ENCODE results near the gene SLC7A9.

Gene SLC7A9

GRCh38 chr19:32809754-32810153 is 59.8 kb downstream of the SLC7A9 start:
- peak overlapping the region; percentile 15; the same call in 1 of the 2 replicates for H3K4me2 ChIP-seq (ENCODE audit: low read length)

GRCh38 chr19:32809254-32809653 is 60.3 kb downstream of the SLC7A9 start:
- Histone ChIP-seq H3K36me3 (replicated peaks; ENCODE audit: low read depth, low read length) (no peaks in the 10 kb centered on the region), H3K27me3 (ENCODE audit: low read depth, low read length) (peaks cover 2% of the 10 kb centered on the region; the same call in 1 of the 2 replicates), H3K27ac (ENCODE audit: low read length) (no peak overlapping the region), H4K20me1 (ENCODE audit: insufficient read depth, low read length) (no peaks in the 10 kb centered on the region), H3K4me1 (ENCODE audit: low read length) (peaks cover 7% of the 10 kb centered on the region; the same call in 1 of the 2 replicates), H3K79me2 (ENCODE audit: low read length) (no peaks in the 10 kb centered on the region), H3K4me2 (ENCODE audit: low read length) (peak overlapping the region; percentile 15; the same call in 1 of the 2 replicates), H3K9ac (ENCODE audit: low read length) (no peak overlapping the region), H2AFZ (ENCODE audit: low read depth, low read length) (peak overlapping the region; percentile 57; the same call in 1 of the 2 replicates), H3K9me3 (ENCODE audit: insufficient read depth, low read length) (no peaks in the 10 kb centered on the region), H3K4me3 (ENCODE audit: low read length) (no peak overlapping the region)
- TF ChIP-seq EZH2phosphoT487 (IDR thresholded peaks at IDR 0.05; ENCODE audit: low read depth), result no peak
- TF ChIP-seq, protein P1, sequence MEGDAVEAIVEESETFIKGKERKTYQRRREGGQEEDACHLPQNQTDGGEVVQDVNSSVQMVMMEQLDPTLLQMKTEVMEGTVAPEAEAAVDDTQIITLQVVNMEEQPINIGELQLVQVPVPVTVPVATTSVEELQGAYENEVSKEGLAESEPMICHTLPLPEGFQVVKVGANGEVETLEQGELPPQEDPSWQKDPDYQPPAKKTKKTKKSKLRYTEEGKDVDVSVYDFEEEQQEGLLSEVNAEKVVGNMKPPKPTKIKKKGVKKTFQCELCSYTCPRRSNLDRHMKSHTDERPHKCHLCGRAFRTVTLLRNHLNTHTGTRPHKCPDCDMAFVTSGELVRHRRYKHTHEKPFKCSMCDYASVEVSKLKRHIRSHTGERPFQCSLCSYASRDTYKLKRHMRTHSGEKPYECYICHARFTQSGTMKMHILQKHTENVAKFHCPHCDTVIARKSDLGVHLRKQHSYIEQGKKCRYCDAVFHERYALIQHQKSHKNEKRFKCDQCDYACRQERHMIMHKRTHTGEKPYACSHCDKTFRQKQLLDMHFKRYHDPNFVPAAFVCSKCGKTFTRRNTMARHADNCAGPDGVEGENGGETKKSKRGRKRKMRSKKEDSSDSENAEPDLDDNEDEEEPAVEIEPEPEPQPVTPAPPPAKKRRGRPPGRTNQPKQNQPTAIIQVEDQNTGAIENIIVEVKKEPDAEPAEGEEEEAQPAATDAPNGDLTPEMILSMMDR (IDR thresholded peaks at IDR 0.05; ENCODE audit: low read depth, low read length), result no peak

More at GRCh38 chr19:32809754-32810153, 59.8 kb downstream of the SLC7A9 start:
- peaks cover 7% of the 10 kb centered on the region; the same call in 1 of the 2 replicates for H3K4me1 ChIP-seq (ENCODE audit: low read length)
- H3K4me3 ChIP-seq (ENCODE audit: low read length), result no peak overlapping the region
- H3K9ac ChIP-seq (ENCODE audit: low read length), result no peak overlapping the region
- H3K36me3 ChIP-seq (replicated peaks; ENCODE audit: low read depth, low read length), result no peaks in the 10 kb centered on the region
- H3K9me3 ChIP-seq (ENCODE audit: insufficient read depth, low read length), result no peaks in the 10 kb centered on the region
- no peak overlapping the region for H3K27ac ChIP-seq (ENCODE audit: low read length)
- H2AFZ ChIP-seq (ENCODE audit: low read depth, low read length), result peak overlapping the region; percentile 57; the same call in 1 of the 2 replicates
- H3K79me2 ChIP-seq (ENCODE audit: low read length), result no peaks in the 10 kb centered on the region
- no peaks in the 10 kb centered on the region for H4K20me1 ChIP-seq (ENCODE audit: insufficient read depth, low read length)
- TF ChIP-seq EZH2phosphoT487 (IDR thresholded peaks at IDR 0.05; ENCODE audit: low read depth), result no peak
- TF ChIP-seq, protein P1 (IDR thresholded peaks at IDR 0.05; ENCODE audit: low read depth, low read length), result no peak
- H3K27me3 ChIP-seq (ENCODE audit: low read depth, low read length), result peaks cover 2% of the 10 kb centered on the region; the same call in 1 of the 2 replicates

GRCh38 chr19:32808236-32808635 is 61.3 kb downstream of the SLC7A9 start:
- peaks cover 2% of the 10 kb centered on the region; the same call in 1 of the 2 replicates for H3K27me3 ChIP-seq (ENCODE audit: low read depth, low read length)
- no peak overlapping the region for H3K4me2 ChIP-seq (ENCODE audit: low read length)
- H3K9me3 ChIP-seq (ENCODE audit: insufficient read depth, low read length), result no peaks in the 10 kb centered on the region
- H2AFZ ChIP-seq (ENCODE audit: low read depth, low read length), result no peak overlapping the region
- no peak overlapping the region for H3K27ac ChIP-seq (ENCODE audit: low read length)
- no peaks in the 10 kb centered on the region for H3K79me2 ChIP-seq (ENCODE audit: low read length)
- peaks cover 7% of the 10 kb centered on the region; the same call in 1 of the 2 replicates for H3K4me1 ChIP-seq (ENCODE audit: low read length)
- no peaks in the 10 kb centered on the region for H3K36me3 ChIP-seq (replicated peaks; ENCODE audit: low read depth, low read length)
- H3K4me3 ChIP-seq (ENCODE audit: low read length), result no peak overlapping the region
- TF ChIP-seq EZH2phosphoT487 (IDR thresholded peaks at IDR 0.05; ENCODE audit: low read depth), result no peak
- TF ChIP-seq, protein P1 (IDR thresholded peaks at IDR 0.05; ENCODE audit: low read depth, low read length), result no peak
- no peak overlapping the region for H3K9ac ChIP-seq (ENCODE audit: low read length)
- H4K20me1 ChIP-seq (ENCODE audit: insufficient read depth, low read length), result no peaks in the 10 kb centered on the region

DNA sequence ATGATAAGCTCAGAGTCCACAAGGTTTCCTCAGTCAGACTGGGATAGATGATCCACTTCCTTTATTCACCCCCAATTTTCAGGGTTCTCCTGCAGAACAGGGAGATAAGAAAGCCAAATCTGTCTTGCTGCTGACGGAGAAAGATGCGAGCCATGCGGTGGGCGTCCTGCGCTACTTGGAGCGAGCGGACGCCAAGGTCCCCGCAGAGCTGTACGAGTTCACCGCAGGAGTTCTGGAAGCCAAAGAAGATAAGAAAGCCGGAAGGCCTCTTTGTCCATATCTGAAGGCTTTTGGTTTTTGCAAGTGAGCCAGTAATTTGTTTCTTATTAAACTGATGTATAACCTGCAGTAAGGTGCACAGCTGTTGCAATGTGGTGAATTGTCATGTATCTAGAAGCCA is 66.7 kb downstream of the SLC7A9 start:
- Histone ChIP-seq H2AFZ (ENCODE audit: low read depth, low read length) (no peak overlapping the region), H3K9me3 (ENCODE audit: insufficient read depth, low read length) (no peaks in the 10 kb centered on the region), H3K27me3 (ENCODE audit: low read depth, low read length) (no peaks in the 10 kb centered on the region), H3K4me1 (ENCODE audit: low read length) (no peaks in the 10 kb centered on the region), H3K4me2 (ENCODE audit: low read length) (no peak overlapping the region), H3K36me3 (replicated peaks; ENCODE audit: low read depth, low read length) (no peaks in the 10 kb centered on the region), H3K79me2 (ENCODE audit: low read length) (no peaks in the 10 kb centered on the region), H3K9ac (ENCODE audit: low read length) (no peak overlapping the region), H3K4me3 (ENCODE audit: low read length) (no peak overlapping the region), H4K20me1 (ENCODE audit: insufficient read depth, low read length) (no peaks in the 10 kb centered on the region), H3K27ac (ENCODE audit: low read length) (no peak overlapping the region)
- TF ChIP-seq, protein P1 (IDR thresholded peaks at IDR 0.05; ENCODE audit: low read depth, low read length), result no peak
- no peak for TF ChIP-seq EZH2phosphoT487 (IDR thresholded peaks at IDR 0.05; ENCODE audit: low read depth)

All from OCI-LY3 (cell line).